ENCODE results near the gene DNLZ. TPM values are rescaled to one million over a fixed set of nuclear protein-coding genes. Genes with fewer than 3 reads are reported as not detected.
"Not testable (repeated sequence)": the region's sequence is repeated elsewhere in the genome, so short reads cannot be mapped to it uniquely, and the experiment has no call there.

Gene DNLZ
- total RNA-seq, 1 experiment from 2014 or later = 9.1 TPM

GRCh38 chr9:136353088-136353487 lies 10.5 kb downstream of the DNLZ start:
- Histone ChIP-seq H3K9me2 (ENCODE audit: insufficient read depth) (no peaks in the 10 kb centered on the region), H3K27me3 (ENCODE audit: insufficient read depth, low read depth) (no peaks in the 10 kb centered on the region), H4K20me1 (ENCODE audit: insufficient read depth) (no peaks in the 10 kb centered on the region), H3K4me3 (no peak overlapping the region), H3K36me3 (ENCODE audit: low read depth) (no peaks in the 10 kb centered on the region), H3K27ac (no peak overlapping the region), H3K79me2 (ENCODE audit: low read depth) (no peaks in the 10 kb centered on the region), H3K4me2 (no peak overlapping the region), H3K9me3 (ENCODE audit: insufficient read depth, low read depth) (no peaks in the 10 kb centered on the region), H3K4me1 (replicated peaks; ENCODE audit: insufficient read depth) (no peaks in the 10 kb centered on the region; the same call in 1 of the 2 replicates), H2AFZ (no peak overlapping the region), H3F3A (ENCODE audit: insufficient read depth, low read depth) (peaks cover 12% of the 10 kb centered on the region; the same call in 1 of the 2 replicates)
- CTCF ChIA-PET = no interaction called here
- intact Hi-C loops (cut with micrococcal nuclease; ENCODE audit: unreplicated experiment) = no loop called here
- POLR2A ChIA-PET (ENCODE audit: unreplicated experiment) = no interaction called here
- TF ChIP-seq EZH2 (IDR thresholded peaks at IDR 0.05; ENCODE audit: low read depth) (no peak), CTCF (conservative IDR thresholded peaks at IDR 0.05) (no peak)
- BruUV-seq (replicated peaks) = no TSS peak
- DNase-seq = no peak

GRCh38 chr9:136352682-136353081 lies 10.9 kb downstream of the DNLZ start:
- TF ChIP-seq EZH2 (IDR thresholded peaks at IDR 0.05; ENCODE audit: low read depth) = no peak
- TF ChIP-seq CTCF (conservative IDR thresholded peaks at IDR 0.05) = no peak
- H3K9me3 ChIP-seq (ENCODE audit: insufficient read depth, low read depth) = no peaks in the 10 kb centered on the region
- no peaks in the 10 kb centered on the region for H4K20me1 ChIP-seq (ENCODE audit: insufficient read depth)
- no peaks in the 10 kb centered on the region; the same call in 1 of the 2 replicates for H3K4me1 ChIP-seq (replicated peaks; ENCODE audit: insufficient read depth)
- no peaks in the 10 kb centered on the region for H3K79me2 ChIP-seq (ENCODE audit: low read depth)
- H2AFZ ChIP-seq = no peak overlapping the region
- CTCF ChIA-PET = no interaction called here
- H3F3A ChIP-seq (ENCODE audit: insufficient read depth, low read depth) = peaks cover 12% of the 10 kb centered on the region; the same call in 1 of the 2 replicates
- H3K27ac ChIP-seq = no peak overlapping the region
- H3K4me2 ChIP-seq = no peak overlapping the region
- H3K36me3 ChIP-seq (ENCODE audit: low read depth) = no peaks in the 10 kb centered on the region
- POLR2A ChIA-PET (ENCODE audit: unreplicated experiment) = no interaction called here
- H3K4me3 ChIP-seq = no peak overlapping the region
- intact Hi-C loops (cut with micrococcal nuclease; ENCODE audit: unreplicated experiment) = no loop called here
- no peaks in the 10 kb centered on the region for H3K9me2 ChIP-seq (ENCODE audit: insufficient read depth)
- BruUV-seq (replicated peaks) = no TSS peak
- no peak for DNase-seq
- no peaks in the 10 kb centered on the region for H3K27me3 ChIP-seq (ENCODE audit: insufficient read depth, low read depth)

GRCh38 chr9:136351868-136352267 lies 11.7 kb downstream of the DNLZ start:
- intact Hi-C loops (cut with micrococcal nuclease; ENCODE audit: unreplicated experiment); H3K4me2 ChIP-seq; H3K9me2 ChIP-seq (ENCODE audit: insufficient read depth); H4K20me1 ChIP-seq (ENCODE audit: insufficient read depth); H3K9me3 ChIP-seq (ENCODE audit: insufficient read depth, low read depth); H3K4me1 ChIP-seq (replicated peaks; ENCODE audit: insufficient read depth); H2AFZ ChIP-seq; H3K4me3 ChIP-seq; BruUV-seq (replicated peaks); H3K36me3 ChIP-seq (ENCODE audit: low read depth); H3K27ac ChIP-seq; DNase-seq; CTCF ChIA-PET; H3K79me2 ChIP-seq (ENCODE audit: low read depth); H3K27me3 ChIP-seq (ENCODE audit: insufficient read depth, low read depth): not testable (repeated sequence)
- POLR2A ChIA-PET (ENCODE audit: unreplicated experiment) = interaction anchor here (0.5 kb wide), 1 partner anchor 272 kb away, joined by 3 read pairs; no protein-coding TSS in a partner anchor
- peaks cover 12% of the 10 kb centered on the region; the same call in 1 of the 2 replicates for H3F3A ChIP-seq (ENCODE audit: insufficient read depth, low read depth)

GRCh38 chr9:136351252-136351800 lies 12.2 kb downstream of the DNLZ start:
- ChIA-PET POLR2A (ENCODE audit: unreplicated experiment) (interaction anchor here (0.5 kb wide), 1 partner anchor 272 kb away, joined by 3 read pairs; no protein-coding TSS in a partner anchor), CTCF (no interaction called here)
- BruUV-seq (replicated peaks) = no TSS peak

More at GRCh38 chr9:136351252-136351800, 12.2 kb downstream of the DNLZ start:
- Histone ChIP-seq H3K9me2 (ENCODE audit: insufficient read depth) (no peaks in the 10 kb centered on the region), H3F3A (ENCODE audit: insufficient read depth, low read depth) (peaks cover 12% of the 10 kb centered on the region; the same call in 1 of the 2 replicates), H3K4me2 (no peak overlapping the region), H3K4me3 (no peak overlapping the region), H4K20me1 (ENCODE audit: insufficient read depth) (no peaks in the 10 kb centered on the region), H3K27ac (no peak overlapping the region), H3K79me2 (ENCODE audit: low read depth) (no peaks in the 10 kb centered on the region), H3K9me3 (ENCODE audit: insufficient read depth, low read depth) (no peaks in the 10 kb centered on the region), H3K4me1 (replicated peaks; ENCODE audit: insufficient read depth) (peaks cover 2% of the 10 kb centered on the region), H2AFZ (no peak overlapping the region), H3K27me3 (ENCODE audit: insufficient read depth, low read depth) (no peaks in the 10 kb centered on the region), H3K36me3 (ENCODE audit: low read depth) (no peaks in the 10 kb centered on the region)
- no peak for DNase-seq
- TF ChIP-seq EZH2 (IDR thresholded peaks at IDR 0.05; ENCODE audit: low read depth) = no peak
- no peak for TF ChIP-seq CTCF (conservative IDR thresholded peaks at IDR 0.05)
- intact Hi-C loops (cut with micrococcal nuclease; ENCODE audit: unreplicated experiment) = no loop called here
